Coronary artery (tissue), 2 donors: Measurements from ENCODE around the gene TP73.

Source experiments
- DNase-seq: peaks from one replicate; pipeline ENCODE4 v3.0.0-alpha.2; 2017; ENCODE audit warnings: low spot score
- H3K27ac ChIP-seq, 2 donors: fragments of 200-600 bp; sonication (generic); one replicate each; pipeline ENCODE4 v1.5.1; 2016 to 2019
- H3K4me3 ChIP-seq: fragments of 200-600 bp; sonication (generic); 2 replicates; pipeline ENCODE4 v1.5.1; 2016; ENCODE audit warnings: mild to moderate bottlenecking, moderate library complexity
- CTCF ChIP-seq: fragments of 200-600 bp; sonication (generic); IDR thresholded peaks from one replicate; pipeline ENCODE4 v1.5.1; 2019; ENCODE audit warnings: antibody characterized with exemption

TP73 gene

DNA sequence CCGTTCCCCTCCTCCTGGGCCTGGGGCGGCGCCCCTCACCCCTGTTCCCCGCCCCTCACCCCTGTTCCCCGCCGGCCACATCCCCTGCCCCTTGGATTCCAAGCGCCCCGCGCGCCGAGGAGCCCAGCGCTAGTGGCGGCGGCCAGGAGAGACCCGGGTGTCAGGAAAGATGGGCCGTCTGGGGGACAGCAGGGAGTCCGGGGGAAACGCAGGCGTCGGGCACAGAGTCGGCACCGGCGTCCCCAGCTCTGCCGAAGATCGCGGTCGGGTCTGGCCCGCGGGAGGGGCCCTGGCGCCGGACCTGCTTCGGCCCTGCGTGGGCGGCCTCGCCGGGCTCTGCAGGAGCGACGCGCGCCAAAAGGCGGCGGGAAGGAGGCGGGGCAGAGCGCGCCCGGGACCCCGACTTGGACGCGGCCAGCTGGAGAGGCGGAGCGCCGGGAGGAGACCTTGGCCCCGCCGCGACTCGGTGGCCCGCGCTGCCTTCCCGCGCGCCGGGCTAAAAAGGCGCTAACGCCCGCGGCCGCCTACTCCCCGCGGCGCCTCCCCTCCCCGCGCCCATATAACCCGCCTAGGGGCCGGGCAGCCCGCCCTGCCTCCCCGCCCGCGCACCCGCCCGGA is at the start of gene TP73:
TSS of gene TP73 (plus strand) at position 587 of the 618 bp plus-strand sequence. CDS start 29,850 bp downstream, outside the sequence.
- H3K4me3 ChIP-seq: peak within 1 kb of the TSS; percentile 85
- DNase-seq: no peak
- TF ChIP-seq CTCF: no peak
- no peak within 1 kb of the TSS for H3K27ac ChIP-seq

DNA sequence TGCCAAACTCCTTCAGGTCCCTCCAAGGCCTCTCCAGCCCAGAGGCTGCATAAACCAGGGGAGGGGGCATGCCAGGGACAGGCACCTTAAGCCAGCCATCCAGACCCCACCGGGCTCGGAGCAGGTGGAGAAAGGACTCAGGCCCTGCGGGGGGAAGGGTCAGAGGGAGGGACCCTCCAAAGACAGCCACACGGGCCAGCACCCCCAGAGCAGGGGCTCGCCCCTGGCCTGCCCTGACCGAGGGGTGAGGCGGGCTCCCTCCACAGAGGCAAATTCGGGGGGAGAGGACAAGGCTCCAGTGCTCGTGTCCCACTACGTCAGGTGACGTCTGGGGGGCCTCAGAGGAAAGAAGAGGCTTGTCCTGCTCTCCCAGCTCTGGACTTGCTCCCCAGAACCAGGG is 49.2 kb upstream of the TP73 start:
- DNase-seq: no peak
- no peak for TF ChIP-seq CTCF
- no peak overlapping the region for H3K27ac ChIP-seq
- no peak overlapping the region for H3K4me3 ChIP-seq

- DNase-seq: no peak
- no peak overlapping the region for H3K4me3 ChIP-seq
- TF ChIP-seq CTCF: no peak
- no peak overlapping the region for H3K27ac ChIP-seq
These were observed 48.5 kb upstream of the TP73 start for GRCh38 chr1:3603571-3604467.

DNA sequence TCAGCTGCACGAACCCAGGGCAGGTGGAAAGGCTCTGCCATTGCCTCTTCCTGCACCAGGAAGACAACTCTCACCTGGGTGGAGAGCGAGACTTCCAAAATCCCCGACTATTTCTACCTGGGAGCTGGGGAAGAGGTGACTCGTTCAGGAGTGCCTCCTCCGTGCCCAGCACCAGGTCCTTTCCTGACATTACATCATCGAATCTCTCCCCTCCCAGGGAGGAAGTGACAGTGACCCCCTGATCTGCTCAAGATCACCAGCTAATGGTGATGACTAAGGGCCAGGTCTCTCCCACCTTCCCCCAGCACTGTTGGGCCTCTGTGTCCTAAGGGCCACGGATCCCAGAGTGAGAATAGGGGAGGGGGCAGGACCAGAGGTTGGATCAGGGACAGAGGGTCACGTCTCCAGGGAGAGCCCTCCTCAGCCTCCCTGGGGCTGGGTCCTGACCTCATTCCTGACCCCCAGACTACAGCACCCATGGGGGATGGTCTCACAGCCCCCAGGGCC is 47.8 kb upstream of the TP73 start:
- Histone ChIP-seq H3K27ac (no peak overlapping the region), H3K4me3 (no peak overlapping the region)
- TF ChIP-seq CTCF: no peak
- DNase-seq: no peak

GRCh38 chr1:3604997-3605823 is 47.1 kb upstream of the TP73 start:
- H3K27ac ChIP-seq: no peak overlapping the region
- no peak overlapping the region for H3K4me3 ChIP-seq
- no peak for TF ChIP-seq CTCF
- DNase-seq: no peak

- H3K4me3 ChIP-seq: no peak overlapping the region
- DNase-seq: no peak
- H3K27ac ChIP-seq: no peak overlapping the region
- no peak for TF ChIP-seq CTCF
These were observed 45.3 kb upstream of the TP73 start for GRCh38 chr1:3606779-3607702.
